GM20431 (cell line): Measurements from ENCODE around the gene STK32C.

Experiments used
- in situ Hi-C: fragments of 300-500 bp; cut with MseI, MboI; formaldehyde crosslinking; loops from one replicate; pipeline ENCODE4 v1.15.0; 2020; ENCODE audit warnings: low sequenced_read_pairs; ENCODE audit not compliant: unreplicated experiment

STK32C gene

DNA sequence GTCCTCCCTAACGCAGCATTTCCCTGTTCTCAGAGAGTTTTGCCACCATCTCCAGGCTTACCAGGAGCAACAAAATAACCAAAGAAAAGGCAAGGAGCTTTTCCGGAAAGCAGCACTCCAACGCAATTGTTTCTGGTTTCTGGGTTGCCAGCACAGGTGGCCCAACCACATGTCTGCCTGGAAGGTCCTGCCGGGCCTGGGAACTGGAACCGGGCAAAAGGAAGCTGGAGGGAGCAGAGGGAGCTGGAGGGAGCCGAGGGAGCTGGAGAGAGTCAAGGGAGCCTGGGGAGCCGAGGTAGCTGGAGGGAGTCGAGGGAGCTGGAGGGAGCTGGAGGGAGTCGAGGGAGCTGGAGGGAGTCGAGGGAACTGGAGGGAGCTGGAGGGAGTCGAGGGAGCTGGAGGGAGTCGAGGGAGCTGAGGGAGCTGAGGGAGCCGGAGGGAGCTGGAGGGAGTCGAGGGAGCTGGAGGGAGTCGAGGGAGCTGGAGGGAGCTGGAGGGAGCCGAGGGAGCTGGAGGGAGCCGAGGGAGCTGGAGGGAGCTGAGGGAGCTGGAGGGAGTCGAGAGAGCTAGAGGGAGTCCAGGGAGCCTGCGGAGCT is 54.6 kb downstream of the STK32C start:
- in situ Hi-C loops, result no loop called here

DNA sequence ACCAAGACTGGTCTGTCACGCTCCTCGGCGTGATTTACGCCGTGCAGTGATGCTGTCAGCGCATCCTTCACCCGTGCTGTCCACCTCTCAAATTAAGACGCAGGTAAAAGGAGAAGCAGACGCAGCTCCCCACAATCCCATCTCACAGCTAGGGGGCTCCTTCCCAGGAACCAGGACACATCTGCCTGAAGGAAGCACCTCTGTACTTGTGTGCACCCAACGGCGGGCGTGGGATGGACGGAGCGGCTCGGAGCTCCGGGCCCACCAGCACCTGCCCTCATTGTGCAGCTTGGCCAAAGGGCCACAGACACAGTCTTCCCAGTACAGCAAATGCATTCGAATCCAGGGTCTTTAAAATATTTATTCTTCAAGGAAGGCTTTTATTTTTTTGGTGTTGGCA is 55.3 kb downstream of the STK32C start:
- in situ Hi-C loops, result no loop called here

DNA sequence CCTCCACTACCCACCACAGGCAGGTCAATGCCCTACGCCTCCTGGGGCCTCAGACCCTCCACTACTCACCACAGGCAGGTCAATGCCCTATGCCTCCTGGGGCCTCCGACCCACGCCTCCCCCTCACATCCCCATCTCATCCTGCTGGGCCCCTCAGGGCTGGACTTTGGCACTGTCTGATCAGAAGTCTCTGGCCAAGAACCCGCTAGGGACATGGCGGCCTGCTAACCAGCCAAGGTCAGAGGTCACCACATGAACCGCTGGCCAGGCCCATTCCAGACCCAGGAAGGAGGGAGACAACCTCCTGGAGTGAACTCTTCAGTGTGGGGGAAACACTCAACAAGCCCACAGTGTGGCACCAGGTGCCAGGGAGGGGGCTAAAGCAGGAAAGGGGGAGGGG is 55.8 kb downstream of the STK32C start:
- in situ Hi-C loops, result no loop called here

DNA sequence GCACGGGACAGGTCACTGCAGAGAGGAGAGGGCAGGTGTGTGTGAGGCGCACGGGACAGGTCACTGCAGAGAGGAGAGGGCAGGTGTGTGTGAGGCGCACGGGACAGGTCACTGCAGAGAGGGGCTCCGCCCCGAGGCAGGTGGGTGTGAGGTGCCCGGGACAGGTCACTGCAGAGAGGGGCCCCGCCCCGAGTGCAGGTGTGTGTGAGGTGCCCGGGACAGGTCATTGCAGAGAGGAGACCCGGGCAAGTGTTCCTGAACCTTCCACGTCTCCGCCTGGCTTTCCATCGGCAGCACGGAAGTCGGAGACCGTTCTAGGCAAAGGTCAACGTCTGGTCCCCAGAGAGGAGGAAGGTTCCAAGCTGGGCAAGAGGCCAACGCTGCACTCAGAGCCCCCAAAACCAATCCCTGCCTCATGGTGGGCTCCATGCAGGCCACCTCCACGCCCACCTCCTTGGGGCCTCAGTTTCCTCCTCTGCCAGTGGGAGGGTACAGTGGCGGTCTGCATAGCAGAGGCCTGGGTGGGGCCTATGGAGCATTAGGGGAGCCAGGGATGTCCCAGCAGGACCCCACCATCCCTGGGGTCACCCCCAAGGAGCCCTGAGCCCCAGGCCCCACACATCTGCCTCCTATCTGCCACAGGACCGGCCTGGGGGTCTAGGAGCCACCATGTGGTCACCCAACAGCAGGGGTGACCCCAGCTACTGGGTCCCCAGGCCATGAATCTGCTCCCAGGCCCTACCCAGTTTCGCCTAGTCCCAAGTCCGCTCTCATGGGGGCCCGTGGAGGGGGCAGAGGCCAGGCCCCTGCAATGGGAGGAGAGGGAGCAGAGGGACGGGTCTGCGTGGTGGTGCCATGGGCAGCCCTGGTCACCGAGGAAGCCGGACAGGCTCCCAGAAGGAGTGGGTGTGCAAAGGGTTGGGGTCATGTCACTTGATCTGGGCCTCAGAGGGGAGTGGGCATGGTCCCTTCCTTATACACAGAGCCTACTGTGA is 57.0 kb downstream of the STK32C start:
- in situ Hi-C loops, result no loop called here

DNA sequence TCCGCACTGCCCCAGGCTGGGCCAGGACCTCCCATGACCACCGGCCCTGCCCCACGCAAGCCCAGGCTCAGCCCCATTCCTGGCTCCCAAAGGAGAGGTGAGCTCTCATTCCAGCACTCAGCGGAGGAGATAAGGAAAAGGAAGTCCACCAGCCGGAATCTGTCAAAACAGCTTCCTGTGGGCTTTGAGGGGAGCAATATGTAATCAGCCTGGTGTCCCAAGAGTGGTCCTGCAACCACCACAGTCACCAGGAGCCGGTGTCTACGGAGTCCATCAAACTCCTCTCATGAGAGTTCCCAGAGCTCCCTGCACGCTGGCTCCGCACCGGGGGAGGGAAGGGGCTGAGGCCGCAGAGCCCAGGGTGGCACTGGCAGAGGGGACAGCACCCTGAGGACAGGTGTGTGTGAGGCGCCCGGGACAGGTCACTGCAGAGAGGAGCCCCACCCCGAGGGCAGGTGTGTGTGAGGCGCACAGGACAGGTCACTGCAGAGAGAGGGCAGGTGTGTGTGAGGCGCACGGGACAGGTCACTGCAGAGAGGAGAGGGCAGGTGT is 57.9 kb downstream of the STK32C start:
- in situ Hi-C loops, result no loop called here

DNA sequence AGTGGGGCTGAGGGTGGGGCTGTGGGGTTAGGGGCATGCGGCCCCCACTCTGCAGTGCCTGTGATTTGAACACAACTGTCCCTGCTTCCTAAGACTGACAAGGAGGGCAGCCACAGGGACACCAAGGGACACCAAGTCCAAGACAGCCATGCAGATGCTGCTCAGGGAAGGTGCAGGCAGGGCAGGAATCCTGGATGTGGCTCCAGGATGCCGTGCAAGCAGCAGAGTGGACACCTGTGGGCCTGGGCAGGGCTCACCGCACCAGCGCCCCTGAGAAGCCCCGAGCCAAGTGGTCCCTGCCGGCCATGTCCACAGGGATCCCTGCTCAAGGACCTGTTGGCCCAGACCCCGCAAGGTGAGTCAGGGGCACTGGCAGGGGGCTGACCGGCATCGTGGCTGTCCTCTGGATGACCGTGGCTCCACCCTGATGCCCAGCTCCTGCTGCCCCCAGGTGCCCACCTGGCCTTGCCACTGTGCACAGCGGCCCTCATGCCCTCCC is 58.5 kb downstream of the STK32C start:
- in situ Hi-C loops, result no loop called here

DNA sequence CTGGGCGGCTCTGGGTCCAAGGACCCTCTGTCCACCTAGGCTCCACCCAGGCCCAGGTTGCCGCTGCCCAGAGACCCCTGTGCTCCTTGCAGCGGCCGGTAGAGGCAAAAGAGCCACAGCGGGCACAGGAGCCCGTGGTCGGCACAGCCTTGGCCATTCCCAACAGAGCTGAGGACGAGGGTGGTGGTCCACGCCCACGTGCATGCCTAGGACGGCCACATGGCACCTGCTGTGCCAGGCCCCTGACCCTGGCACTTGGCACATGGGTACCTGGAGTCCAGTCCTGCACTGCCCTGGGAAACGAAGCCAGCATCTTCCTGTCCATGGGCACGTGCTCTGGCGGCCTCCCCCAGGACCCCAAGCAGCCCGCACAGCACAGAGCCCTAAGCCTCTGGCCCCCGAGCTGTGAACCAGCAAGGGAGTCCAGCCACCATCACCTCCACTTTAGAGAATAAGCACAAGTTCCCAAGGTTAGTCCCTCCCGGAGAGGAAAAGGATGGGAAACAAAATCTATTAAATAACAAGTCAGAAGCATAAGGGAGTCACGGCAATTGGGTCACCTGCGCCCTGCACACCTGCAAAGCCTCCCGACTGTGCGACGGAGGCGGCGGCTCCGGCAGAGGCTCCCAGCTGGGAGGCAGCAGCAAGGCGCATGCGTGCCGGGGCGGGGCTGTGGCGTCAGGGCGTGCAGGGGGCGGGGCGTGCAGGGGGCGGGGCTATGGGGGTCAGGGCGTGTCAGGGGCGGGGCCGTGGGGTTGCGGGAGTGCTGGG is 59.1 kb downstream of the STK32C start:
- in situ Hi-C loops, result no loop called here

DNA sequence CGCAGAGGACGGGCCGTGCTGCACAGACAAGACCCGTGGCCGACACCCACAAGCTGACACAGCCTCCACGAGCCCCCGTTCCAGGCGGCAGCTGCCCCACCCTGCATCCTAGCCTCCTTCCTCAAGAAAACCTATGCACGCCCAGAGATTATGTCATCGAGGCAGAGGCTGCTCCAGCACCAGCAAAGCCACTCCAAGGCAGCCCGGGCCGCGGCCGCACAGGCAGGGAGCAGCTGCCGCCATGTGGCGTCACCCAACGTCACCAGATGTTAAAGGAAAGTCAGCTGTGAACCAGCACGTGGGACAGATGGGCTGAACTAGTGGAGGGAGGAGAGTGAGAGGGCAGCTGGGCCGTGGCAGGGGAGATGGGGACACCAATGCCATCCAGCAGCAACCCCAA is 59.8 kb downstream of the STK32C start:
- in situ Hi-C loops, result no loop called here

DNA sequence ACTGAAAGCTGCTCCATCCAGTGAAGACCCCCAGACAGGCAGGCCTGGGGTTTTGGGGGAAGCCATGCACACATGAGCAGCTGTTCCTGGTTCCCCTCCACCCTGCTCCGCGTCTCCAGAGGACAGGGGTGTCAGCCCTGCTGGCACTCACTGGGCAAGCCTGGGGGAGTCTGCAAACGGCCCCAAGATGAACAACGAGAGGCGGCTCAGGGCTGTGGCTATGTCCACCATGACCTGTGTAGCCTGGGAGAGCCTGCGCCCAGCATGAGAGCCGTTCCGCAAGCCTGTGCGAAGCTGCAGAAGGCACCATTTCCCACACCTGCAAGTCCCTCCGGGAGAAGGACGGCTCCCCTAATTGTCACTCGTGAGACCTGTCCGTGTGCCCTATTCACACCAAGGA is 61.5 kb downstream of the STK32C start:
- in situ Hi-C loops, result no loop called here

DNA sequence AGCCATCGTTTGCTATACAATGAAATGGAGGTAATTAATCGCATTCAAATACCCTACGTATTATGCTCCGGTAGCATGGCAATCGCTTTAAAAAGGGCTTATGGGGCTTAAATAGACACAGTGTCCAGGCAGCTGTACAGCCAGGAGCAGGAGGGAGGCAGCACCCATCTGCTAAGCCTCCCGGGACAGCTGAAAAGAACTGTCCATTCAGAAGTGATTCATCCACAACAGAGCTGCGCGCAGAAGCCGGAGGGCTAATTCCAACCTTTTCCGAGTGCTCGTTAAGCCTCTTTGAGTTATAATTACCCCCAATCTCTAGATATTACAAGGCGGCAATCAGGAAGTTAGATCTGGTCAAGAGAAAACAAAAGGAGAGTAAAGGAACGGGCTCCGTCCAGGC is 62.7 kb downstream of the STK32C start:
- in situ Hi-C loops, result no loop called here

DNA sequence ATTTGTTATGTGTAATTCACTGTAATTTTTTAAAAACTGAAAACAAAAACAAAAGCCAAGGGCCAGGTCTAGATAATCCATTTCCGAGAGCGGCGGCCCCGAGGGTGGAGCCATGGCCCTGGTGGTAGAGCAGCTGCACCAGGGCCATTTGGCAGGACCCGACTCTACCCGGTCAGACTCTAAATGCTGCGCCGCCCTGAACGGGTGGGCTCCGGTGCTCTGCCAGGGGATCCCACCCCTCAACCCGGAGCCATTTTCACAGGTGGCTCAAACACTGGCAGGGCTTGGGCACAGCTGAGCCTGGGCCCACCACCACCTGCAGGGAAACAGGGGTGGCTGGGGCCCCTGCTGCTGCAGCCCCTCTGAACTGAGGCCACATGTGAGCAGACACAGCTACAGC is 64.1 kb downstream of the STK32C start:
- in situ Hi-C loops, result no loop called here

DNA sequence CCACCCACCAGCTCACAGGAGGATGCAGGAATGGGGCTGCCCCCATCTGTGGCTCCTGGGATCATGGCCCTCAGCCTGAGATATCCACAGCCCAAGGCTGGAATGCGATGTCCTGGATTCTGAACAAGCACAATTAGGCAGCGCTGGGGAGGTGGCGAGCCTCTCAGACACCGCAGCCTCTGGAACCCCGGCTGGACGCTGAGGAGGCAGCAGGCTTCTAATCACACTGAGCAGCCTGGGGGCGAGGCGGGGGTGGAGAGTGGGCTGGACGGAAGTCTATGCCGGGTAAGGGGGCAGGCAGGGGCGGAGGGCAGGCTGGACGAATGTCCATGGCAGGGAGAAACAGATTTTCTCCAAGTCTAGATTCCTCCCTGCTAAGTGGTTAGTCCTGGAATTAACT is 64.6 kb downstream of the STK32C start:
- in situ Hi-C loops, result no loop called here

DNA sequence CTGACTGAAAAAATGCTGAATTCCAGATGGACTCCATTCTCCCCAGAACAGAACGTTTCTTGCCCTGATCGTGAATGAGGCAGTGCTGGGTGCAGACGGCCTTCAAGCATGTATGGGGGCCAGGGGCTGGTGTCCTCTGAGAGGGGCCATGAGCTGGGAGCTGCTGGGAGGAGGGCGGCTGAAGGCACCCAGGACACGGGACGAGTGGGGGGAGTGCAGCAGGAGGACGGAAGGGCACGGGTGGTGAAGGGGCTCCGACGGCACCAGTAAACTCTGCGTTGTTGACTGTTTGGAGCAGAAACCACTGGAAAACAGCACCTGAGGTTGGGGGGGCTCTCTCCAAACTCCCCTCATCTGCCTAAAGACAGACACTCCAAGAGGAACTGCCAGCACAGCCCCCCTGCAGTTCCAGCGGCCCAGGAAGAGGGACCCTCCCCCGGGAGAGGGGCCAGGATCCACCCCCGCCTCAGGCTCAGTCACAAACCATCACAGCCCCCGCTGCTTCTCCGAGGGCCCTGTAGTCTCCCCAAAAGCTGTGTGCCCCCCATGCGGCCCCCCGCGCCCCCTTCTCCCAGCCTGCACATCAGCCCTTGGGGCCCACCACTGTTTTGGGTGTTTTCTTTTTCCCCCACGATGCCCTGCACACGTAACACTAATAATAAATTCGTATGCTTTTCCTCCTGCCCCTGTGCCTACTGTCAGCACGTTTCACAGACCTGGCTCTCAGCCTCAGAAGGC is 65.5 kb downstream of the STK32C start:
- in situ Hi-C loops, result no loop called here

DNA sequence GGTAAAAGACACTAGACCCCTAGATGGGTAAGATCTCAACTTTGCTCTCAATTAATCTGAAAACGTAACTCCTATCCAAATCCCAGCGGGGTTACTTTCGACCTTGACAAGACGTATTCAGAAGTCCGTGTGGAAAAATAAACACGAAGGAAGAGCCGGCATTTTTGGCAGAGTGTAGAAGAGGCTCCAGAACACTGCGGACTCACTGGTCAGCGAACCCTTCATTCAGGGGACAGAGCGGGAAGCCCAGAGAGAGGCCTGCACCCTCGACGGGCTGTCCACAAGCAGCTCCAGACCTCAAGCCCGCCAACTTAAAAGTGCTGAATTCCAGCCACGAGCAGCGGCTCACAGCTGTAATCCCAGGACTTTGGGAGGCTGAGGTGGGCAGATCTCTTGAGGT is 66.3 kb downstream of the STK32C start:
- in situ Hi-C loops, result no loop called here

DNA sequence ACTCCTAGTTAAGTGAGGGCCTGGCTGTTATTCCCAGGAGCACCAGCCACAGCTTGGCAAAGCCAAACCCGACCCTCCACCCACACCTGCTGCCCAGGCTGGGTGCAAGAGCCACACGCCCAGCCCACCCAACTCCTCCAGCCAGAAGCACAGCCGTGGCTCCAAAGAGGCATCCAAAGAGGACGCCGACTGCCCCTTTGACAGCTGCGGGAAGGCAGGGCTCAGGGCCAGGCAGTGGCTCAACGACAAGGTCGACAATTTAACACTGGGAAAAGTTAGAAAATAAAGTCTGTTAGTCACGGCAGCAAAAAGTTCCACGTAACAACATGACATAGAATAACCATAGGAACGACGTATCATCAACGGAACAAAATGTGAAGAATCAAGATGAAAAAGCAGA is 66.7 kb downstream of the STK32C start:
- in situ Hi-C loops, result no loop called here

DNA sequence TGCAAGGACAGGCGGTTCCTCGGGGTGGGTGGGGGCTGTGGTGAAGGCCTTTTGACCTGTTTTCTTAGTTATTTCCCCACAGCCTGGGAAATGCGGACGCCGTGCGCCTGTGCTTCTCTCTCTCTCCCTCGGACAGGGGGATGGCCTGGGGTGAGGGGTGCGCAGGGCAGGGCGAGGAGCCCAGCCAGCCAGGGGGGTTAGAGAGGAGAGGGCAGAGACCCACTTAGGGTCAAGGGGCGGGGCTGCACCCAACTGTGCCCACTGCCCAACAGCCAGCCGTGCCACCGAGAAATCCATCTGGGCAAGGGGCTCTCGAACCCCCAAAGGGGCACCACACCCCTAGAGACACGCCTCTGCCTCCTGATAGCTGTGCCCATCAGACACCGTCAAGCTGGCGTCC is 67.2 kb downstream of the STK32C start:
- in situ Hi-C loops, result no loop called here

DNA sequence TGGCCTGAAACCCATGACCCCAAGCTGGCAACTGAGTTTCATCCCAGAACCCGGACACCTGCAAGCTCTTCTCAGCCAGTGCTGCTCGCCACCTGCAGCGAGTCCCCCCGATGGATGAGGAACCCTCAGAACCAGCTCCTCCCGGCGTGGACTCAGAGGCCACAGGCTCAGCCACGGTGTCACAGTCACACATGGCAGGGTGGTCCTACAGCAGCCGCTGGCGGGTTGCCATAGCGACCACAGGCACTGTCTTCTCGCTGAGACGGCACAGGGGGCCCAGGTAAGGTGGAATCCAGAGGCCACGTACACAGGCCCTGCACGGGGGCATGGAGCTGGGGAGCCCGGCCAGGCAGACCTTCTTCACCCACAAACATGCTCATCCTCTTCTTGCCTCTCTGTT is 67.6 kb downstream of the STK32C start:
- in situ Hi-C loops, result no loop called here

DNA sequence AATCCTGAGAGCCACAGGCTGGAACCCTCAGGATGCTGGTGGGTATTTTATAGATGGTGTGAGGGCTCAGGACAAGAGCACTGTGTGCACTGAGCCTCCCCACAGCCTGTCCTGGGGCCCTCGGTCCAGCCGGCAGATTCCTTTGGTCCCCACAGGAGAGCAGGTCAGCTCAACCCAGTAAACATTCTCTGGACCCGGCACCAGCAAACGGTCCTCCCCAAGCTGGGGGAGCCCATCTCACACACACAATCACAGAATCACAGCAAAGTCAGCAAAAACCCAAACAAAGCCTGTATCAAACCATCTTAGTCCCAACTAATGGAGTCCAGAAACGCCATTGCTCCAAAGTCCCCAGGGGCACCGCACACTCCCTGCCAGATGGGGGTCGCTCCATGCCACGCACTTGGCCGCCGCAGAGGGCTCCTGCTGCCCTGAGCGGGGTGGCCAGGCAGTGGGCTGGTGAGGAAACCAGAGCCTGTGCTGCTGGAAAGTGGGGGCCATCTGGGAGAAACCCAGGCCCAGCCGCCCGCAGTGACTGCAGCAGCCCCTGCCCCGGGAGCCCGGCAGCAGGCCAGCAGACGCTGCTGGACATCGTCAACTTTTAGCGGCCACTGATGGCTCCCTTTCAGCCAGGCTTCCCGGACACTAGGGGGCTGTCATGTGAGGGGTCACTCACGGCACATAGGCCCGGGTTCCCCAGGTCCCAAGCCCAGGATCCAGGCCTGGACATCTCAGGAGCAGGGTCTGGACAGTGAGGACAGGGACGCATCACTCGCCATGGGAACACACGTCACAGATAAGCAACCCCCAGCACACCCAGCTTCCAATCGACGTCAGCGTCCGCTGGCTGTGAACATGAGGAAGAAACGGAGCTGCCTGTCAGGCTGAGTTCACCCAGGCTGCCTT is 68.4 kb downstream of the STK32C start:
- in situ Hi-C loops, result no loop called here
